G401 (cell line): Measurements from ENCODE around the gene APOC3. TPM values are rescaled to one million over a fixed set of nuclear protein-coding genes. Genes with fewer than 3 reads are reported as not detected.
"Not testable (repeated sequence)": the region's sequence is repeated elsewhere in the genome, so short reads cannot be mapped to it uniquely, and the experiment has no call there.

Experiments
- DNase-seq: peaks from one replicate; pipeline ENCODE4 v3.0.0-alpha.2; 2015; ENCODE audit warnings: low spot score
- in situ Hi-C: cut with HindIII; loops from 2 replicates; pipeline ENCODE4 v1.10.0; 2016; ENCODE audit warnings: low sequenced_read_pairs, mixed read lengths
- total RNA-seq: library from RNA; depleted of rRNA; stranded (reverse); fragments of >200 nt; shearing (Covaris generic); gene quantifications from 2 replicates; pipeline ENCODE4 v1.2.3, GENCODE V29; 2014

APOC3 gene
- total RNA-seq, 1 experiment from 2014 or later, result not detected

DNA sequence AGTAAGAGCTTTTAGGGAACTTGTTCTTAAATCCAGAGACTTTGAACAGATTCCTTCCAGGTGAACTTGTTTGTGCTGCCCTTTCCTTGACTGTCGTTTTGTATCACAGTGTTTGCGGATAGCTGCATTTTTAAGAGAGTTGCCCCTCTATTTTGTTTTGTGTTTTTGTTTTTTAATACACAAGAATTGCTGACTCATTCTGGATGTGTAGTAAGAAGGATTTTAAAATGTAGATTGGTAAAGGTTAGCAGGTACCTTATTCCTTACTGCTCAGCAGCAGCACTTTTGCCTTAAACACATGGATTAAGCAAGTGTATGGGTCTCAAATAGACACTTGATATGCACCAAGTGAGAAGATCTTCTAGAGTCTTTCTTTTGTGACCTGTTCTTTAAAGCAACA lies 29.1 kb upstream of the APOC3 start:
- in situ Hi-C loops, result no loop called here

DNA sequence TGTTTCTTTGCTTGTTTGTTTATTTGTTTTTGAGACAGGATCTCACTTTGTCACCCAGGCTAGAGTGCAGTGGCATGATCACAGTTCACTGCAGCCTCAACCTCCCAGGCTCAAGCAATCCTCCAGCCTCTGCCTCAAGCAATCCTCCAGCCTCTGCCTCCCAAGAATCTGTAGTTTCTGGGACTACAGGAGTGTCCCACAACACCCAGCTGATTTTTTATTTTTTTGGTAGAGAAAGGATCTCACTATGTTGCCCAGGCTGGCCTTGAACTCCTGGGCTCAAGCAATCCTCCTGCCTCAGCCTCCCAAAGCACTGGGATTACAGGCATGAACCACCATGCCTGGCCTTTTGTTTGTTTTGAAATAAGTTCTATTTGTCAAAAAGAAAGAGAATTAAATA lies 28.0 kb upstream of the APOC3 start:
- DNase-seq, in situ Hi-C loops: not testable (repeated sequence)

More for the DNA sequence above, 29.1 kb upstream of the APOC3 start:
- no peak for DNase-seq

DNA sequence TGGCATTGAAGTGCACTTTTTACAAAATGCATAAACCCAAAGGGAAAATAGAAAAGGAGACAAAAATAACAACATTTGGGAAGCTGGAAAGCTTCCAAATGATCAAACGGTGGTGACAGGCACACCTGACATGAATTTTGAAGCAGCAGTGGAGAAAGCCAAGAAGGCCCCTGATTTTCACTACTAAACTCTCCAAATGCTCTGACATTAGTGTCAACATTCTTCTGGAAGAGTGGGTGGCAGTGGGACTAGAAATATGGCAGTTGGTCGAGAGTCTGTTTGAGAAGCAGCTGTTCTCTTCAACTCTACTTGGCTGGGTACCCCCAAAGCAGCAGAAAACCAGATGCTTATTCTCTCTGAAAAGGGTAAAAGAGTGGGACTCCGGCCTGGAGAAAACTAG lies 25.7 kb upstream of the APOC3 start:
- no peak for DNase-seq
- in situ Hi-C loops, result no loop called here

DNA sequence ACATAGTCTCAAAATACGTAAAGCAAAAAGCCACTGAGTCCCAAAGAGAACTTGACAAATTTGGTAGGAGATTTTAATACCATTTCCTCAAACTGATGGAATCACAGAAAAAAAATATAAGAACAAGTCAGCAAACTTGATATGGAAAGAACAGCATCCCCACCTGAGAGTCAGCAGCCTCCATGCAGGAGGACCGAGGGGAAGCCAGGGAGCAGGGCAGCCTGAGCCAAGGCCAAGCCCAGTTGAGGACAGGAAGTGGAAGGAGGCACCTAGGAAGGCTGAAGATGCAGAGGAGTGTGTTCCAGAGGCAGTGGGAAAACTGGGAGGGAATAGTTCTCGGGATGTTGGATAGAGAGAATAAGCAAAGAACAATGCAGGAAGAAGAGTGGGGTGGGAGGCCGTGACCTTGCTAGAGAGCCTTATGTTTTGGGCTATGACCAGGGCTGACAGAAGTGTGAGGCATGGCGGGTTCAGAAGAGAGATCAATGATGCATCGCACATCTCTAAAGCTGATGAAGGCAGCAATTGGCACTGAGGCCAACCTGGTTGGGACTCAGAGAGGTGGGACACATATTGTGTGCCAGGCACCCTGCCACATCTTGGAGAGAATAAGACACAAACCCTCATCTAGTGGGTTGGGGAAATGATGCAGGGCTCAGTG lies 22.0 kb upstream of the APOC3 start:
- in situ Hi-C loops, result no loop called here
- DNase-seq, result no peak

DNA sequence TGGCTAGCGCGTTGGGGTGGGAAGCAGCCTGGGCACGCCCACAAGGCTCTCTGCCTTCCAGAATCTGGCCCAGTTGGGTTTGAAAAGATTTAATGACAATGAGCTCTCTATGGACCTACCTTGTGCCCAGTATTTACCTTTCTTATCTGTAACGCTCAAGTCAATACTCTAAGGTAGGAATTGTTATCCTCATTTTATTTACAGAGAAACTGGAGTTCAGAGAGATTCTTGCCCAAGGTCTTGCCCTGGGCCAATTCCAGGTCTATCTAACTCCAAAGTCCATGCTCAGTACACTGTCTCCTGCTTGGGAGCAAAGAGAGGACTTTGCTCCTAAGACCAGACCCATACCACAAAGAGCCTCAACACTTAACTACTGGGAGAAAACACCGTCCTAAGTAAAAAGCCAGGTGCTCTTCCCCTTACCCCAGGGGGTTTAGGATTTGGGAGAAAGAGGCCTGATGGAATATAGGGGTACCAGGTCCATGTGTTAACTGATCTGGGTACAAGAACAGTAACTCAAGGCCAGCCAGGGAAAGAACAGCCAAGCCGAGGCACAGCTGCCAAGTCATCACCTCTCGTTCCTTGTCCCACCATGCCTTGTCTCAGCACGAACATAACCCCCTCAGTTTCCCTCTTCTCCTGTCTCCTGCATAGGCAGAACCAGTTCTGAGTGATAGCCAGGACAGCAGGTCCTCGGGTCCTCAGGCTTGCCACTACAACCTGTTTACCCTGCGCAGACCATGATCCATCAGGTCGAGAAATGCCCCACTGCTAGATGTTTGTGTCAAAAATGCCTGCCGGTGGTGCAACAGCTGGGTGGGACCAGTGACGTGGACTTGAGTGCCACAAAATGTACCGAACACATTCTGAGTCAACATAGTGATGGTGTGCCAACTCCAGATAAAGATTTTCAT lies 21.2 kb upstream of the APOC3 start:
- DNase-seq, result no peak
- in situ Hi-C loops, result no loop called here

DNA sequence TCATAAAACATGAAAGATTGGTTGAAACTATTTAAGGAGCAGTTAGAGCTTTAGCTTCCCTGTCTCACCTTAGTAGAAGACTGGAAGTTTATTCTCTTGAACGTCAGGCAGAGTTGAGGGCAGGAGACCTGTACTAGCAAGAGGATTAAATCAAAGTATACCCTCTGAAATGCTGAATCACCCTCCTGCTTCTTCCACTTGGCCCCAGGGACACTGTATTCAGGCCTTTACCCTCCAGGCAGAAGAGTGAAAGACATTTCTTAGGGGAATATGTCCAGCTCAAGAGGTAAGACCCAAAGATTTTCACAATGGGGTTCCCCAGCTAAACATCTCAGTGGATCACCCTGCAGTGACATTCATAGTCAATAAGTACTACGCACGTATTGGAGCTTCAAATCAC lies 18.5 kb upstream of the APOC3 start:
- no peak for DNase-seq
- in situ Hi-C loops, result no loop called here

DNA sequence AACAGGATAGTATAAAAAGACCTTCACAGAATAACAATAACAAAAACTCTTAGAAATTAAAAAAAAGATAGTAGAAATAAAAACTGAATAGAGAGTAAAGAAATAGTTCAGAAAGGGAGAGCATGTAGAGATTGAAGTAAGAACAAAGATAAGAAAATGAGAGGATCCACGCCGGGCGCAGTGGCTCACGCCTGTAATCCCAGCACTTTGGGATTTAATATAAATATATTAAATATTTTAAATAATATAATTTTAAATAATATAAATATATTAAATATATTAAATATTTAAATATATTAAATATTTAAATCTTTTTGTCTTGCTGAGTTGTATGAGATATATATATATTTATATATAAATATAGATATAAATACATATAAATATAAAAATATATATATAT lies 17.6 kb upstream of the APOC3 start:
- DNase-seq, result no peak
- in situ Hi-C loops, result no loop called here

DNA sequence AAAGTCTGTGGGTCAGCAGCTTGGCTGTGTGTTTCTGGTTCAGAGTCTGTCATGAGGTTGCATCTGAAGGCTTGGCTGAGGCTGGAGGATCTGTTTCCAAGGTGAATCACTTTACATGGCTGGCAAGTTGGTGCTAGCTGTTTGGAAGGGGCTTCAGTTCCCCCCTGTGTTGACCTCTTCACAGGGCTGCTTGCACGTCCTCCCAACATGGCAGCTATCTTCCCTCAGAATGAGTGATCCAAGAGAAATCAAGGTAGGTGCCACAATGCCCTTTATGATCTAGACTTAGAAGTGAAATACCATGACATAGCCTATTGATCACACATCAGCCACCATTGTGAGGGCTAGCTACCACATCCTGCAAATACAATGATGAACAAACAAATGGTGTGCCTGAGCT lies 16.5 kb upstream of the APOC3 start:
- in situ Hi-C loops, result no loop called here
- DNase-seq, result no peak

DNA sequence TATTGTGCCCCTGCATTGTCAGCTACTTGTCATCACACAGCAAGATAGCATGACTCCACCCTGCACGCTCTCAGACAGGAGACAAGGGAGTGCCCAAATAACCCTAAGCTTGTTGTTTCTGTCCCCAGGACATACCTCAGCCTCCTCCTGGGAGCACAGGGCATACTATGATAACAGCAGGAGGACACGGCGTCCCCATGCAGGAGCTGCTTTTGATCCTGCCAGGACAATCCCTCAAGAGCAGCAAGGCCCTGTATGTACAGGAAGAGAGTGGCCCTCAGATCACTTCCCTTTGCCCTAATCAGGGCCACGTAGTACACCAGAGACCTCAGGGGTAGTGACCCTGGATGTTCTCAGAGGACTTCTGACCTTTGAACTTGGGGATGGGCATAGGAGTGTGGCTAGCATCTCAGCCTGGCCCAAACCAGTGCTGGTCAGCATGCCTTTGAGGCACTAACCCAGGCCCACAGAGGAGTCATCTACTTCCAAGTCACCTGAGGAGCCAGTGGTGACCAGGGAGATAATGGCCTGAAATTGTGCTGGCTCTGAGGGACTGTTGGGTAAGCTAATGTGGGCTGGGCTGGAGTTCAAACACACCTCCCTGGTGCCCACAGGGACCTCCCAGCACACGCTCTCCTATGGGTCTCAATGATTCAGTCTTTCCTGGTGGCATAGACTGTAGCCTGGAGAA lies 15.8 kb upstream of the APOC3 start:
- DNase-seq, result no peak
- in situ Hi-C loops, result no loop called here

DNA sequence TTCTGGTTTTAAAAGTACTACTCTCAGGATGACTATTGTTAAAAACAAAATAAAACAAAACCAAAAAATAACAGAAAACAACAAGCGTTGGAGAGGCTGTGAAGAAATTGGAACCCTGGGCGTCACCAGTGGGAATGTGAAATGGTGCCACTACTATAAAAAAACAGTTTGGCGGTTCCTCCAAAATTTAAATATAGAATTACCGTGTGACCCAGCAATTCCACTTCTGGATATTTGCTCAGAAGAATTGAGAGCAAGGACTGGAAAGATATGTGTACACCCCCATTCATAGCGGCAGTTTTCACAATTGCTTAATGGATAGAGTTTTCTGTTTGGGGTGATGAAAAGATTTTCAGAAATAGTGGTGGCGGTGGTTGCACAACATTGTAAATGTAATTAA lies 15.2 kb upstream of the APOC3 start:
- in situ Hi-C loops, result no loop called here
- DNase-seq, result no peak

DNA sequence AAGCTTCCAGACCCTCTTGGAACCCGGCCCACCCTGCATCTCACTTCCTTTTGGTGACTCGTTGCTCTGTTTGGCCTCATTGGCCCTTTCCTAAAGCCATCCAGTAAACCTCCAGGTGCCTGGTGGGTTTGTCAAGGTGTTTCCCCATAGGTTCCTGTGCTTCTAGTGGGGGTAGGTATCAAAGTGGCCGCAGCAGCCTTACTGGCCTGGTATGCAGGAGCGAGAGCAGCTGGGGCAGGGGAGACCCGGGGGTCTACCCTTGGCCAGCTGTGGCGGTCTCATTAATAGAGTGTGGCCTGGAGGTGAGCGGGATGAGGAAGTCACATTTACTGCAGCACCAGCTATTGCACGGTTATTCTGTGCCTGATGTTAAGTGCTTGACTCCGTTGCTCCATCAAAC lies 10.7 kb upstream of the APOC3 start:
- no peak for DNase-seq
- in situ Hi-C loops, result no loop called here

DNA sequence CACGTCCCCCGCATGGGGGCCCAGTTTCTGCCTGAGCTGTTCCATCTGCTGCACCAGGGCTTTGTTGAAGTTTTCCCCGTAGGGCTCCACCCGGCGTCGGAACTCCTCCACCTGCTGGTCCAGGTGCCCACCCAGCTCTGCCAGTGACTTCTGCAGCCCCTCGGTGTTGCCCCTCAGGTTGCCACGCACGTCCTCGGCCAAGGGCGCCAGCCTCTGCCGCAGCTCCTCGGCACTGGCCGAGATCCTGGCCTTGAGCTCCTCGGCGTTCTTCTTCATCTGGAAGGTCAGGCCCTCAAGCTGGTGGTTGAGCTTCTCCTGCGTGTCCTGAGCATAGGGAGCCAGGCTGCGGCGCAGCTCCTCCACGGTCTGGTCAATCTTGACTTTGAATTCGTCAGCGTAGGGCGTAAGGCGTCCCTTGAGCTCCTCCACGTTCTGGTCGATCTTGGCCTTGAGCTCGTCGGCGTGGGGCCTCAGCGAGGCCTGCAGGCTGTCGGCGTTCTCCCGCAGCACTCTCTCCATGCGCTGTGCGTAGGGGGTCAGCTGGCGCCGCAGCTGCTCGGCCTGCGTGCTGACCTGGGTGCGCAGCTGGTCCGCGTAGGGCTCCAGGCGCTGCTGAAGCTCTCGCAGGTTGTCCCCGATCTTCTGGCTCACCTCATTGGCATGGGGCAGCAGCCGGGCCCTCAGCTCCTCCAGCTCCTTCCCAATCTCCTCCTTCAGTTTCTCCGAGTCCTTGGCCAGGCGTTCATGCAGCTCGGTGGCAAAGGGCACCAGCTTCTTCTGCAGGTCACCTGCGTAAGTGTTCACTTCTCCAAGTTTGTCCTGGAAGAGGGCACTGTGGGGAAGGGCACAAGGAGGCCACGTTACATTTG lies 8.4 kb upstream of the APOC3 start:
- in situ Hi-C loops, result no loop called here
- no peak for DNase-seq

DNA sequence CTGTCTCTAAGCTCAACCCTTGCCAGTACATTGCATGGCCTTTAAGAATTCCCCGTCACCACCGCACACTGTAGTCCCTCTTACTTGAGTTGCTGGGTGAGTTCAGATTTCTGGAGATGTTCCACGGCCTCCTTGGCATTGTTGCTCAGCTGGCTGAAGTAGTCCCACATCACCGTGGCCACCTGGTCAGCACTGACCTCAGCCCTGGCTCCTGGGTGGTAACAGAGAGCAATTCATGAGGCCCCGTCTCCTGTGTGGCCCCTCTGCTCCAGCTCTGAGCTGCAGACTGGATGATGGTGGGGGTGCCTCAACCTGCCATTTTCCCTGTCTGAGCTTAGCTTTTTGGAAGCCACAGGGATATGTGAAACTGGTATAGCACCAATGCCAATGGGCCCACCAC lies 7.1 kb upstream of the APOC3 start:
- no peak for DNase-seq
- in situ Hi-C loops, result no loop called here

DNA sequence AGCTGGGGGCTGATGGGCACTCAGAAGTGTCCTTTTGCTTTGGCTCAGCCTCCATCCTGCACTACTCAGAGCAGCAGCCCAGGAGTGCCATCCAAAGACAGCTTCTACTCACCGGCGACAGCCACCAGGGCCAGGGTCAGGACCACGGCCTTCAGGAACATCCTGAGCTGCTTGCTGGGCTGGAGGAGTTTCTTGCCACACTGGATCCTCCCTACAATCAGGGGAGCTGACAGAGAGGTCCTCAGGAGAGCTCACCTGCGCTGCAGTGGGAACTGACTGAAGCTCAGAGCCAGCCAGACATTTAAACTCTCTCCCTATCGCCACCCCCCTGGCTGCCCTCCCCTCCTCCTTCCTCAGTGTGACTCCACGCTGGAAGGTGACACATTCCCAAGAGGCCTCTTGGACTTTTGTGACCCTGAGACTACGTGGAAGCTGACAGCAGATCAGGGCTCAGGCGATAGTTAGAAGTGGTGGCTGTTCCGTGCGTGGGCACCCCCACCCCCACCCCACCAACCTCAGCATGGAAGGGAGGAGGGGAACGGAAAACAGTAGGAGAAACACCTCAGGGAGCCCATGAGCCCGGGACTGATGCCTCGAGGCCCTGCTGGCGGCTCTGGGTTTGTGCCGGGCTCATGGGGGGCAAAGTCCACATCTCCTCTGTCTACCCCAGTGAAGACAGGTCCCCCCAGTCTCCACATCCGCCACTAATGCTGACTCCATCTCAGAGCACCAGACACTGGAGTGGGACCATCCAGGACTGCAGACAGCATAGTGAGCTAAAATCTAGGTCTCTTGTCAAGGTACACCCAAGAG lies 6.5 kb upstream of the APOC3 start, which contains the start of gene APOA4:
Gene APOA4, minus strand, starts transcription at position 274 of the 813 bp plus-strand sequence. Its CDS starts 113 bp downstream, at position 161.
- no peak for DNase-seq
- in situ Hi-C loops, result no loop called here

DNA sequence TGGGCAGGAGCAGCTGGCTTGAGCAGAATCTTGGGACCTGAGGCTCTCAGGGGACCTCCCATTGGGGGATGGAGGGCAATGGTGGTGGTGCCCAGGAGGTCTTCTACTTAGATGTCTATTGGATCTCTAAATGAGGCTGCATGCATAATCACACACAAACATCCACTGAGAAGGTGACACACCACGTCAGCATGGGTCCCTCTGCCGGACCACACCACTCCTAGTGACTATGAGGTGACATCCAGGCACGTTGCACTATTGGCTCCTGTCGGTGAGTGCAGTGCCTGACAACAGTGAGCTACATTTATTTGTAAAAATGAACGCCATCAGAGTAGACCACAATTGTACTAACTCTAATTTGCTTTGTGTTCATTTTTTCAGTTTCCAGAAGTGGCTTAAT lies 4.3 kb upstream of the APOC3 start:
- in situ Hi-C loops, result no loop called here
- no peak for DNase-seq

DNA sequence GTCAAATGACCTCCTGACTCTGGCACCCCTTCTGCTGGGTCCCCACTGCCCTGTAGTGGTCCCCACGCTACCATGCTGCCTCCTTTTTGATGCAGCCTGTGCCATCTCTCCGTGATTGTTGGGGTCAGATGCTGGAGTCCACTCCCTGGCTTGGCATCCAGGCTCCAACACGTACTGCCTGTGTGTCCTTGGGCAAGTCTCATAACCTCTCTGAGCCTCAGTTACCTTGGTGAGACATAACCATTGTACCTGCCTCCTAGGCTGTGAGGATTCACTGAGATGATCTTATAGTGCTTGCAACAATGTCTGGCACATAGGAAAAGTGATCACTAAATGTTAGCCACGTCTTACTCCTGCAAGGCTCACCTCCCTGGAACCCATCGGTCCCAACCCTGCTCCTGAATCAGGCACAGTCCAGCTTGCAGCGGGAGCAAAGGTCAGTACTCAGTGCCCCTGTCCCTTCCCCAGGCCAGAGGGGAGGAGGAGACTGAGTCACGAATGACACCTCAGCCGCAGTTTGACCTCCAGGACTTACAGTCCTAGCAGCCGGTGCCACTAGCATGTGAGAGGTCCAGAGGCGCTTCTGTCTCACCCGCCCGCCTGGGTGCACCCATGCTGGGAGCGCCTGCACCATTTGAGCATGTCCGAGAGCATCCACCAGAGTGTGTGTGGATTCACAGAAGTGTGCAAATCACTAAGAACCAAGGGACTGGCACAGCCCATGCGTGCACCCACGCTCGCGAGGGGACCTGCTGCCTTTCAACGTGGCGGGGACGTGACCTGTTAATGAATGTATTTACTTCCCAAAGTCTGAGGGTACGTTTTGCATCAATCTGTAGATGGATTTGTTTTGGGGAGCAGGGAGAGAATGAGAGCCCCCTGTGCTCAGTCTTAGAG lies 3.6 kb upstream of the APOC3 start:
- in situ Hi-C loops, result no loop called here
- DNase-seq, result no peak

DNA sequence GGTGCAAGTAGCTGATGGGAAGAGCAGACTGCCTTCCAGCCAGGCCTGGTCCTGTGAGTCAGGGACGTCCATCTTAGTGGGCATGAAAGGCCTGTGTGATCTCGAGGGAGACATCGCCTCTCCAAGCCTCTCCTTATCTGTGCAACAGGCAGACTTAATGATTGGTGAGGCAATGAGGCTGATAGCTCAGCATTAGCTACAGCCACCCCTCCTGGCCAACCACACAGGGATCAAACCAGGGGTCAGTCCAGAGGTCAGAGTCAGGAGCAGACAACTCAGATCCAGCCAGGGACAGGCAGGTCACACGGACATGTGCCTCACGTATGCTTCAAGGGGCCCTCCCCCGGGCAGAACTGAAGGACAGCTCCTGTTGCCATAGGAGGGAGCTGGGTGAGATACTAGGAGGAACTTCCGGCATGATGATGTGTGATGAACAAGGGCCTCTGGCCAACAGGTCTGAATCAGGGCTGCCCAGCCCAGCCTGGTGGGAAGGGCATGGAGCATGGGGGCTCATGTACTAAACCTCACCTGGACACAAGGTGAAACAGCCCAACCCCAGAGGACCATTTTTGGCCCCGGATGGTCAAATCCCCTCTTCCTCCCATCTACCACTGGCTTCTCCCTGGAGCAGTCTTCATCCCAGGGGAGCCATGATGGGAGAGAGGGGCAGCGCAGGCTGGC lies 2.8 kb upstream of the APOC3 start:
- in situ Hi-C loops, result no loop called here
- DNase-seq, result no peak
